HG03159 (cell line): ENCODE measurements around the gene SCFD2.

Source experiments
- ATAC-seq: cut with Tn5 transposase; IDR thresholded peaks from one replicate; pipeline ENCODE4 v1.9.1; 2021; ENCODE audit warnings: mild to moderate bottlenecking, moderate library complexity; ENCODE audit not compliant: unreplicated experiment

SCFD2 gene

DNA sequence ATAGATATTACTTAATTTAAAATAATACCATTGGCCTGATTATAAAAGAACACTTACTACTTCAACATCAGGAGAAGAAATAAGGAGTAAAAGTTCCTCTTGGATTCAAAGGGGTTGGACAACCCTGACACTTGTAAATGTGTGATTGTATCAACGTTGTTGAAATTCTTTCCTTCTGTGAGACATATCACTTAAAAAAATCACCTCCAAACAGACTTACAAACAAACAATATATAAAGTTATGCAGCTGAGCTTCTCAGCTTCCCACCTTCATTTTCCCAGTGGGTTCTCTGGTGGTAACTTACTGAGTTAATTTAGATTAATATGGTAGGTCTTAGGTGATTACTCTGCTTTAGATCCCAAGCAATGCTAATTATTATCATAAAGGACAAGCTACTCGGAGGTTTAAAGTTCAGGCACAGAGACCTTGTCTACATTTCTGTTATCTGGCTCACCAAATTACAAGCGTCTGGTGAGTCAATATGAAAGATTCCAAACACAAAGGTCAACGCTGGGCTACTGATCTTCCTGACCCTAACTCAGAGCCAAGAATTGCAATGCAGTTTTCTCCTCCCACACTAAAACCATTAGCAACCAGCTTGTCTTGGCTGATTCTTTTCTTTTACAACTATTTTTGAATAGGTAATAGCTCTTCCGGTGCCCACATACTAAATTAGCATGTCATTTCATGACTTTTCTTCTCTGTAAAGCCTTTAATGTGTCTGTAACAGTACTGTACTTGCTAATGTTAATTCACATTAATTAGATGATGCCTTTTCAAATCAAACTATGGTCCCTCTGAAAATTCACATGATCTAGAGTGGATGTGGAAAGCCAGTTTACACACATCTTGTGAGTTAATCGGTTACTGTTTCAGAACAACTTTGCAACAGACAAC, 346.1 kb downstream of the SCFD2 start:
- no peak for ATAC-seq

DNA sequence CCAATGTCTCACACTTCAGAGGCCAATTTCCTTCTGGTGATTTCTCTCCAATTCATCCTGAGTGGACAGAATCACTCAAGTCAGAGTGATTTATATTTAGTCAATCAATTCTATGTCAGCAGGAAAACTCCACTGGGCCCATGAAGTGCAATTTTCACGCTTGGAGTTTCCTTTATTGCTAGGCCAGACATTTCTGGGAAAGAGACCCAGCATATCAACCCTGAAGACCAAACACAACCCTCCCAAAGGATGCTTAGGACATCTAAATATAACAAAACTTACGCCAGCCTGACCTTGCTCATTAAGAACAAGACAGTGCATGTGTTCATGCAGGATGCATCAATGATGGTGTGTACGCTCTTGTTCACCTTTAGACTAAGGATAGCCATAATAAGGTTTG, 347.4 kb downstream of the SCFD2 start:
- no peak for ATAC-seq

GRCh38 chr4:53016099-53016820, 349.6 kb downstream of the SCFD2 start:
- no peak for ATAC-seq

GRCh38 chr4:53015681-53016080, 350.2 kb downstream of the SCFD2 start:
- no peak for ATAC-seq

DNA sequence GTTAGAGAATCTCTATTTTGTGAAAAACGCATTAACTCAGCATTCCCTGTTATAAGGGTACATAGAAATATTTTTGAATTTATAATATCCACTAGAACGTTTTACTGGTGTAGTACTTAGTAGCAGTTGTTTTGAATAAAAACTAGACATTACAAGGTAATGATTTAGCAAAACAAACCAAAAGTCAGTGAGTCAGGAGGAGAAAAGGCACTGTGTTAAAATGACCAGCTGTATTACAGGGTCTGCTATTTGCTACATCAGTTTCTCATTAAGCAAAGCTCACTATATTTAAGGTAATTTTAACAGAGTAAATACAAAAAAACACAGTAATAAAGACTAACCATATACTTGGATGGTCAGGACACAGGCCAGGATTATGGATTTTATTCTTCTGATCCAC, 351.0 kb downstream of the SCFD2 start:
- ATAC-seq, result no peak

GRCh38 chr4:53013873-53014775, 351.7 kb downstream of the SCFD2 start:
- ATAC-seq, result no peak

DNA sequence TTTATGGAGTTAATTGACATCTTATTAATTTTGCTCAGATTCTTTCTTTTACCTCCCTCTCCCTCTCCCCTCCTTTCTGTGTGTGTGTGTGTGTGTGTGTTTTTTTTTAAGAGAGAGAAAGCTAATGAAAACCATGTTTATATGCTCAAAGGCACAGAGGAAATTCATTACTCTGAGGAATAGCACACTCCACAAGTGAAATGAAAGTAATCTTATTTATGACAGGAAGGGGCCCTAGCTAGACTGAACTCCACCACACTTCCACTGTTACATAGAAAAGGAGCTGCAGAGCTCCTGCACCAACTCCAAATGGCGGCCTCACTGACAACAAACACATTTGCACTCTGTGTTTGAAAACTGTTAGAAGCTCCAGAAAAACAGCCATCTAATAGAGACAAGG, 353.1 kb downstream of the SCFD2 start:
- no peak for ATAC-seq

DNA sequence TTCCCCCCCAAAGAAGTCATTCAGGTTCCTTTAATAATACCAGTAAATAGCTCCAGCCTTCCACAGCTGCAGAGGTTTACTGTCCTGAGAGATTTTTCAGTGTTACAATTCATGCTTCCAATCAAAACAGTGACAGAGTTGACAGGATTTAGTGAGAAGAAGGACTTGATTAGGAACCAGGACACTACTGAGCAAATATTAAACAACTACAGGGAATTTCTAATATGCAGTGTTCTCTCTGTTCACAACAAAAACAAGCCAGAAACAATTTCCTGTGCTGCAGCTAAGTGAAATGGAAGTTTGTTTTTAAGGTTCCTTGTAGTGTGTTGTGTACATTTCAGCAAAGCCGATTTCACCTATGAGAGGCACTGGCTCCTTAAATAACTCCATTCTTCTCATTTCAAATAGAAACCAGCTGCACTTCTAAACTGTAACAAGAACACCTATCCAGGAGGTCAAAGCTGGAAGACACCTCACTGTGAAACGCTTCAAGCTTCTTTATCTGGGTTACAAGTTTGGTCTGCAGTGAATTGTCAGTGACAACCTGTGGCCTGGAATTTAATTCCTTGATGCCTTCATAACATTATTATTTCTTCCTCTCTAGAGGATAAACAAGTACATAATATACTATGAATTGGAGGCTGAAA, 354.5 kb downstream of the SCFD2 start:
- no peak for ATAC-seq

- no peak for ATAC-seq
These were observed 355.5 kb downstream of the SCFD2 start for GRCh38 chr4:53010318-53010717.

DNA sequence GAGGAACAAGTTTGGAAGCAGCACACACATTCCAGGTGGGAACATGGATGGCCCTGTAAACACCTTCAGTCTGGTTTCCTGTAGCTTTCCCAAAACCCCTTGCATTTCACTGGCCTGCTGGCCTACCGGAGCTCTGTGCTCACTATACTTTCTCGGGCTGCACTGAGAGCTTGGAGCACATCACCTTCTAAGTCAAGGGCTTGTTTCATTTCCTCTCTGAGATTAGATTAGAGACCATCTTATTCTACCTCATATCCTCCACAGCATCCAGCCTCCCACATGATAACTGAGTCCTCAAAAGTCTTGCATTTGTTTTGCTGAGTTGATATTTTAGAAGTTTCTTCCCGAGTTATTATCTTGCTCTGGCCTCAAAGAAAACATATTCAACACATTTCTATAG, 356.0 kb downstream of the SCFD2 start:
- peak; percentile 67 for ATAC-seq

DNA sequence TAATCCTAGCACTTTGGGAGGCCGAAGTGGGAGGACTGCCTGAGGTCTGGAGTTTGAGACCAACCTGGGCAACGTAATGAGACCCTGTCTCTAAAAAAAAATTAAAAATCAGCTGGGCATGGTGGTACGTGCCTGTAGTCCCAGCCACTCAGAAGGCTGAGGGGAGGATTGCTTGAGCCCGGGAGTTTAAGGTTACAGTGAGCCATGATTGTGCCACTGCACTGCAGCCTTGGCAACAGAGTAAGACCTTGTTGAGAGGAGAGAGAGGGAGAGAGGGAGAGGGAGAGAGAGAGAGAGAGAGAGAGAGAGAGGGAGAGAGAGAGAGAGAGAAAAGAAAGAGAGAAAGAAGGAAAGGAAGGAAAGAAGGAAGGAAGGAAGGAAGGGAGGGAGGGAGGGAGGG, 358.8 kb downstream of the SCFD2 start:
- ATAC-seq, result no peak

- ATAC-seq, result no peak
These were observed 360.1 kb downstream of the SCFD2 start for GRCh38 chr4:53005808-53006207.

- no peak for ATAC-seq
These were observed 360.7 kb downstream of the SCFD2 start for GRCh38 chr4:53005149-53005546.

GRCh38 chr4:53004497-53005148, 361.2 kb downstream of the SCFD2 start:
- no peak for ATAC-seq

DNA sequence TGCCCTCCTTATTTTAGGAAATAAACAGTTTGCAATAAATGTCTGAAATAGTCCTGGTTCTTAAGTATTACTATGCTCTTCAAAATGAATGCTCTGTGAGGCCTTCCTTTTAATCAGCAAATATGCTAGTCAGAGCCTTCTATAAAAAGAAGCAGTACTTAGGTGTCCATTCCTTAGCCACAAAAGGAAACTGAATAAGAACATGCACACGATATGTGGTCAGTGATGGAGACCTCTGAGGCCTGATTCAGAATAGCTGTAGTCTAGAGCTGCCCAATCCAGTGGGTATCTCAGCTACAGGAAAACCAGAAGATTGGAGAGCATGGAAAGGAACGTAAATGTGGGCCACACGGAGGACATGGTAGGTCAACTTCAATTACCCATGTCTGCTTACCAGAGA, 361.9 kb downstream of the SCFD2 start:
- no peak for ATAC-seq

- no peak for ATAC-seq
These were observed 365.3 kb downstream of the SCFD2 start for GRCh38 chr4:53000560-53000959.

DNA sequence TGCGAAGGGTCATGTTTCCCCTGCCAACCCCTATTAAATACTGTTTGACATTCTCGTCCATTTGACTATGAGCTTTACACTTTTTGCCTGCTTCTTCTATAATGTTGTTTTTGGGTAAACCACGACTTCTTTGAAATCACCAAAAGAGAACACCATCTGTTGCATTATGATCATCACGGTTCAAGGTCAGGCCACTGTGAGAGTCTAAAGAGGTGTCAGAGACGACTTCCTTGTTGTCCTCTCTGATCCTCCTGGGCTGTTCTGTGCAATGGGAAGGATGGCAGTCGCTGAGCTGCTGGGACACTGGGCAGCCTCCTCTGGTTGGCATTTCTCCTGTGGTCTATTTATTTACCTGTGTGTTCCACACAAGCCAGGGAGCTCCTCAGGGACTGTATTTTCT, 366.2 kb downstream of the SCFD2 start:
- ATAC-seq, result no peak

GRCh38 chr4:52998413-52998812, 367.4 kb downstream of the SCFD2 start:
- no peak for ATAC-seq

DNA sequence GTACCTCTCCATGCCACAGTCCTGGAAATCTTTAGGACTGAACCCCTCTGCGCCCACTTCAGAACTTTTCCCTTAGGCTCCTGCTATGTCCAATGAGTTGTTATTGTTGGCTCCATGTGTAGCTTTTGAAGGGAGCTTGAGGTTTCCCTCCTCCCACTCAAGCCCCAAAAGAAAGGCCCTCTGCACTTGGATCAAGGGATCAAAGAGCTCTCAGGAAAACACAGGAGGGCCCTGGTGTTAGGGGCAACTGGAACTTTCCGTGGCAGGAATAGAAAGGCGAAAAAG, 368.8 kb downstream of the SCFD2 start:
- ATAC-seq, result no peak
